Glutamatergic neuron (in vitro differentiated cells): ENCODE results near the gene ALKBH6. TPM values are rescaled to one million over a fixed set of nuclear protein-coding genes. Genes with fewer than 3 reads are reported as not detected.

Experiments used
- DNase-seq: peaks from one replicate; pipeline ENCODE4 v3.0.0; 2022
- H3K27ac Mint-ChIP-seq: one replicate; pipeline ENCODE4 v1.8.0; 2020; ENCODE audit warnings: mild to moderate bottlenecking, mixed read lengths, inconsistent platforms; ENCODE audit not compliant: unreplicated experiment
- H3K27me3 Mint-ChIP-seq: one replicate; pipeline ENCODE4 v1.8.0; 2020; ENCODE audit warnings: mild to moderate bottlenecking, moderate library complexity, mixed read lengths, inconsistent platforms; ENCODE audit not compliant: unreplicated experiment
- H3K36me3 Mint-ChIP-seq: one replicate; pipeline ENCODE4 v1.8.0; 2020; ENCODE audit warnings: mild to moderate bottlenecking, mixed read lengths, inconsistent platforms; ENCODE audit not compliant: unreplicated experiment
- H3K4me1 Mint-ChIP-seq: one replicate; pipeline ENCODE4 v1.8.0; 2020; ENCODE audit warnings: mild to moderate bottlenecking, low read depth, mixed read lengths, inconsistent platforms; ENCODE audit not compliant: unreplicated experiment
- H3K4me3 Mint-ChIP-seq: one replicate; pipeline ENCODE4 v1.8.0; 2020; ENCODE audit warnings: mild to moderate bottlenecking, mixed read lengths, inconsistent platforms; ENCODE audit not compliant: unreplicated experiment
- H3K9me3 Mint-ChIP-seq: one replicate; pipeline ENCODE4 v1.8.0; 2020; ENCODE audit warnings: mild to moderate bottlenecking, moderate library complexity, mixed read lengths, inconsistent platforms; ENCODE audit not compliant: unreplicated experiment
- CTCF ChIP-seq: fragments of 200-600 bp; sonication (generic); IDR thresholded peaks from one replicate; pipeline ENCODE4 v1.5.0; 2021; ENCODE audit not compliant: partially characterized antibody, unreplicated experiment
- total RNA-seq: library from RNA; stranded (reverse); fragmentation: NEBNext Ultra II Directional; extraction: Animal tissue kit (Norgen Biotek cat#: 25700); gene quantifications from one replicate; pipeline ENCODE4 v1.2.1, GENCODE V29; 2021; ENCODE audit not compliant: unreplicated experiment

The ALKBH6 gene
- total RNA-seq, 1 donor from 2014 or later, result 29.5 TPM

- no peak for DNase-seq
- H3K4me3 Mint-ChIP-seq, result no peak overlapping the region
- no peak overlapping the region for H3K27ac Mint-ChIP-seq
- no peaks in the 10 kb centered on the region for H3K9me3 Mint-ChIP-seq
- no peaks in the 10 kb centered on the region for H3K36me3 Mint-ChIP-seq
- no peaks in the 10 kb centered on the region for H3K4me1 Mint-ChIP-seq
- TF ChIP-seq CTCF, result no peak
- H3K27me3 Mint-ChIP-seq, result peaks cover 4% of the 10 kb centered on the region
Measured at GRCh38 chr19:36001605-36002004, 12.4 kb downstream of the ALKBH6 start.

DNA sequence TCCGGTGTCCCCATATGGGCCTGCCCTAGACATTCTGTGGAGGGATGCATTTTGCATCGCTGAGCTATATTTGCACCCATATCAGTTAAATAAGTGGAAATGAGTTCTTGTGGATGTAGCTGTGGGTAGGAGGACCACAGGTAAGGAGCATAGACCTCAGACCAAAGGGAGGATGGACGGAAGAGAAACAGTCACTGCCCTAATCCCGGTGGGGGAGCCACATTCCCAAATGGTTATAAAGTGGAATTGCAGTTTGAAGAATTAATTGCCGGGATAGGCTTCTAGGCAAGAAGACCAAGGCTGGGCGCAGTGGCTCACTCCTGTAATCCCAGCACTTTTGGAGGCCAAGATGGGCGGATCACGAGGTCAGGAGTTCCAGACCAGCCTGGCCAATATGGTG is 17.2 kb downstream of the ALKBH6 start:
- Mint-ChIP-seq H3K4me3 (peak overlapping the region; percentile 91), H3K27ac (no peak overlapping the region), H3K9me3 (peaks cover 2% of the 10 kb centered on the region), H3K4me1 (peaks cover 9% of the 10 kb centered on the region), H3K27me3 (peaks cover 10% of the 10 kb centered on the region), H3K36me3 (no peaks in the 10 kb centered on the region)
- DNase-seq, result no peak
- TF ChIP-seq CTCF, result no peak

GRCh38 chr19:35995048-35995993 is 18.7 kb downstream of the ALKBH6 start, which contains the start of gene SDHAF1:
Gene SDHAF1 (plus strand): TSS chr19:35995188. CDS start chr19:35995275, 87 bp downstream.
- TF ChIP-seq CTCF, result no peak
- peaks cover 11% of the 10 kb centered on the region for H3K4me1 Mint-ChIP-seq
- peak within 1 kb of the TSS; percentile 92 for H3K4me3 Mint-ChIP-seq
- H3K9me3 Mint-ChIP-seq, result peaks cover 2% of the 10 kb centered on the region
- H3K27me3 Mint-ChIP-seq, result peaks cover 10% of the 10 kb centered on the region
- peak within 1 kb of the TSS; percentile 89 for H3K27ac Mint-ChIP-seq
- DNase-seq, result peak; percentile 98
- no peaks in the 10 kb centered on the region for H3K36me3 Mint-ChIP-seq

DNA sequence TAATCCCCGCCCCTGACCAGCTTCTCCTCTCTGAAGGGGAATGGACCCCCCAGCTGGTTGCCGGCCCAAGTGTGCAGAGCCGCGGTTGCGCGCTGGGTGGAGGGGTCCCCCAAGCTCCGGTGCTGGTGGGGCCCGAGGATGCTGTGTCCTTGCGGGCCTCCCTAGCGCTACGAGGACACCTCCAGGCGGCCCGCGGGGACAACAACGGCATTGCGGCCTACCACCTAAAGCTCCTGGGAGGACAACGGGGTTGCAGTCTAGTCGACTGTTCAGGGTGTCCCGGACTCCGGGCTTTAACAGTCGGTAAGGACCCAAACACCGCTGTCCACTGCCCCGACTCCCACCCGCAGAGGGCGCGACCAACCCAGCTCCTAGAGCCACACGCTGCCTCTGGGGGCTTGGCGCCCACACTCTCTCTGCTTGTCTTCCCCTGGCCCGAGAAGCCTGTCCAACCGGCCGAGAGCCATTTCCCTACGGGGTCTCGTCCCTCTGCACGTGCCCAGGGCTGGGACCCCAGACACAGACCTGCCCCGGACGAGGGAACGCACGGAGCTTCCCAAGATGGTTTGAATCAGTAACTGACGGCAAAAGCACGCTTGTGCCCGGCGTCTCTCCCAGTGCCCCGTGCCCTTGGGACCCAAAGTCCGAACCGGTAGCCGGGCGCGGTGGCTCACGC is 20.0 kb downstream of the ALKBH6 start:
- no peak overlapping the region for H3K27ac Mint-ChIP-seq
- peak overlapping the region; percentile 42 for H3K4me3 Mint-ChIP-seq
- no peak for DNase-seq
- peaks cover 2% of the 10 kb centered on the region for H3K9me3 Mint-ChIP-seq
- H3K36me3 Mint-ChIP-seq, result no peaks in the 10 kb centered on the region
- peaks cover 10% of the 10 kb centered on the region for H3K27me3 Mint-ChIP-seq
- TF ChIP-seq CTCF, result no peak
- H3K4me1 Mint-ChIP-seq, result peaks cover 11% of the 10 kb centered on the region
